Activated CD4-positive, alpha-beta T cell treated with anti-CD3 and anti-CD28 coated beads, Interleukin-2, amount 50 U/mL, for 48 hours (primary cell): ENCODE measurements around the gene TTLL12.
A peak's percentile ranks its signal among the peaks of the same experiment; 100 is the strongest.

Experiments
- DNase-seq, 2 experiments: peaks; one replicate each; pipeline ENCODE4 v3.0.0-alpha.2; 2020

The TTLL12 gene

DNA sequence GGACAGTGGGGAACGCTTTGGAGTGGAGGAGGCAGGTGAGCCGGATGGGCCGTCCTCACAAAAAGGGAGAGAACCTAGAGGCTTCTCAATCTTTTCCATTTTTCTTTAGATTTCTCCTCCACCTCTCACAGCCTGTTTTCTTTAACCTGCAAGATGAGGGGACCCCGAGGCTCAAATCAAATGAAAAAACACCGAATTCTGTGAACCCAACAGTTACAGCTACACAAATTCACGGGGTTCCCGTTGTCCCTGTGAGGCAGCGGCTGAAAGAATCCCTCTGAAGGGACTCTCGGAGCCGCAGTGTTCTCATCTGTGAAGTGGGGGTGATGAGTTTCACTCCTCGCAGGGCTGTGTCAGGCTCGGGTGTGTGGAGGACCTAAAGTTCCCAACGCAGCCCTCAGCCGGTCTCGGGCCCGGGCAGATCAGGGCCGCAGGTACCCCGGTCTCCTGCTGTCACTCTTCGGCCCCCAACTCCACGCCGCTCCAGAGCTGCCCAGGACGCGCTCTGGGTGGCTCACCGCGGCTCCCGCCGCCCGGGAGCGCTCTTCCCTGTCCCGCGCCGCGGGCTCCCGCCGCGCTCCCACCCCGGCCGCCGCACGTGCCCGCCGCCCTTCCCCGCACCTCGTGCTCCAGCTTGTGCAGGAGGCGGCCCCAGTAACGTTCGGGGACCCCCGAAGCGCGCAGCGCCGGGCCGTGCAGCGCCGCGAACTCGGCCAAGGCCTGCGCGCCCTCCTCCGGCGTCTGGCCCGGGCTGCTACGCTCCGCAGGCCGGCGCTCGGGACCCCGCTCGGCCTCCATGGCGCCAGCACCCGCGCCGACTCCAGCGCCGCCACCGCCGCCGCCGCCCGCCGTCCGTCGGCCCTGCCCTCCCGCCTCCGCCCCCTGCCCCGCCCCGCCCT lies at the start of gene TTLL12:
Gene TTLL12 (minus strand): TSS at position 863 of the 899 bp plus-strand sequence. CDS start 65 bp downstream, at position 798.
- peak; percentile 48 to 52 for DNase-seq

DNA sequence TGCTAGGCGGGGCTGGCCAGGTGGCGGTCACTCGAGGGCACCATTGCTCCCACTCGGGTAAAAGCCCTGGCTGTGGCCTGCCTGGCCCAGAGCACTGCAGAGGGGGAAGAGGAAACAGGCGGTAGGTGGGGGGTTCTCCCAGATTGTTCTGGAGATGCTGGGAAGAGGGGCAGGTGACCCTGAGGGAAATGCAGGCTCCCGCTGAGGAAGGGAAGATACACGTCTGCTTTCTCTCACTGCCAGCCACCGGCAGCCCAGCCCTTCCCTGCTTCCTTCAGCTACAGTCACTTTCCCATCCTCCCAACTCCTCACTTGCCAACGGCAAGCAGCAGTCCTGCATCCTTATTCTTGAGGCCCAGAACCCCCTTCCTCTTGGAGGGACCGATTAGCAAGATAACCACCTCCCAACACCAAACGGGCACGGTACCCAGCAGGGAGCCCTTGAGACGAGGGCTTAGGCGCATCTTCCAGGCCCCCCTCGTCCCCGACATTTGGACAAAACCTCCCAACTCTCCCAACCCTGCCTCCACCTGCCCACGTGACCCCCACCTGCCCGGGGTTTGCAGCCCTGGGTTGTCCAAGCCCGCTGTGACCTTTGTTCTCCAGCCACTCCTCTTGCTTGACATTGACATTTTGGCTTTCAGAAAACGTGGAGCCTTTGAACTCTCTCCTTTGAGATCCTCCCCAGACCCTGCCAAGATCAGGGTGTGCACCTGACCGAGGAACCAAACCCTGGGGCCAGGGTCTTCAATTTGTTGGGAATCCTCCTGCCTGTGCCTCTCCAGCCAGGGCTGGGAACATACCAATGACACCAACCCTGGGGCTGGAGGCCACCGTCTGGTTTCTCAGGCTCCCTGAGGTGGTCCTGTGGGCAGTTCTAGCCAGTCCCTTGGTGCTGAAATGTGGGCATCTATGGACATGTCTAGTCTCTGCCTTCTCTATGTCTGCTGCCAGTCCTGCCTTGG lies 48.8 kb upstream of the TTLL12 start:
- no peak for DNase-seq

DNA sequence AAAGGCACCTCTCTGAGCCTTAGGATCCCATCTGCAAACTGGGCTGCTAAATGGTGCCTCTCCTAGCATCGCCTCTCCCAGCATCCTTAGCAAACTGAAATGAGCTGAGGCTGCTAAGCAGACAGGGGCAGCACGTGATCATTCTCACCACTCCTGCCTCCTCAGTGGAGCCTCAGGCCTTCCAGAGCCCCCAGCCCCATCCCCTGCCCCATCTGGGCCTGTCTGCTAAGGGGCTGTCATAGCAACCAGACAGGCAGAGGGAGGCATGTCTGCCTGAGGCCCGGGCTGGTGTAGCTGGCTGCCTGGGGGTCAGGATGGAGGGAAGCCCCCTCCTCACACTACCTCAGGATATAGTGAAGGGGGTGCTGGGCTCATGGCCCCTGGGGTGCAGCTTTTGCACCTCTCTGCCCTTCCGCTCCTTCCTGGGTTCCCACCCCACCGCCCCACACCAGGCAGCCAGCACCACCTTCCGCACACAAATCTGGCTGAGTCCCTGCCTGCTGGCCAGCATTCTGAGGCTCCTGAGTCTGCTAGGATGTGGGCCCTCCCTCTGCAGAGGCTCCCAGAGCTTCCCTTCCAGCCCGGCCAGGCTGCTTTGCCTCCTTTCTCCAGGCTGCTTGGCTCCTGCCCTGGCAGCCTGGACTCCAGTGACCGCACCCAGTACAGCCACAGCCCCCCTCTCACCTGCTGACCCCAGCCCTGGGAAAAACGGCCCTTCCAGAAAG lies 47.5 kb upstream of the TTLL12 start:
- DNase-seq = no peak

DNA sequence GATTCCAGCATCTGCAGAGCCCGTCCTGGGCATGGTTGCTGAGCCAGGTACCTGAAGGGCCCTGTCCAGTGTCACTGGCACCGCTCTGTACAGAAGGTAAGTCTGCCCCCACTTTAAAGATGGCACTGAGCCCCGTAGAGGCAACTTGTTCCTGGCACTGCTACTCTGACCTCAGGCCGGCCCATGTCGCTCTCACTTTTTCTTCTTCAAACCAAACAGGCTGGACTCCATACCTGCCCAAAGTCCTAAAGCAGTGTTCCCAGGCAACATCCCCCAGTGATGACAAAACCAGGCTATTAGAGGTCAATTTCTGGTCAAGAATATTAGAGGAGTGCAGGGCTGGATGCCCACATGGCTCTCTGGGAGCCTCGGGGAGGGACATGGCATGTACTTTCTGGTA lies 46.6 kb upstream of the TTLL12 start:
- DNase-seq = no peak

DNA sequence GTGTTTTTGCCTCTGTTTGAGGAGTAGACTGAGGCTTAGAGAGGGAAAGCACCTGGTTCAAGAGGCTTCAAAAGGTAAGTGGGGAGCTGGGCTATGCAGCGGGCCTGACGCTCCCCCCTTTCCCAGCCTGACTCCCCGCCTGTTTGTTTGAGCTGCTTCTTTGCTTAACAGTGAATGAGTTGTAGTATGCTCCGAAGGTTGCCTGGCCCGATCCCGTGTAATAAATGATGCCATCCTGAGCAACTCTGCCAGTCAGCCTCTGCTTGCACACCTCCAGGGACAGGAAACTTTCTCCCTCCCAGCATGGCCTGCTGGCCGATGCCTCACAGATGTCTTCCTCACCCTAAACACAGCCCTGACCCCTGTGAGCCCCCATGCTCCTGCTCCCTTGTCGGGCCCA lies 45.5 kb upstream of the TTLL12 start:
- no peak for DNase-seq

DNA sequence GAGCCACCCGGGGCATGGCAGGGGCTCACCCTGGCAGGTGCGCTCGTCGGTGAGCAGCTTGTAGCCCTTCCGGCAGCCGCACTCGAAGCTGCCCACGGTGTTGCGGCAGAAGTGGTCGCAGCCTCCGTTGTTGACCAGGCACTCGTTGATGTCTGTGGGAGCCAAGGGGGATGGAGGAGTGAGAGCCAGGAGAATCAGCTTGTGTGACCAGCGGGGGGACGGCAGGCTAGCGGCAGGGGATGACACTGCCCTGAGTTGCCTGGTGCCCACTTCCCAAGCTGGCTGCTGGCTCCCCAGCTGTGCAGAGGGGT lies 44.7 kb upstream of the TTLL12 start:
- no peak for DNase-seq

DNA sequence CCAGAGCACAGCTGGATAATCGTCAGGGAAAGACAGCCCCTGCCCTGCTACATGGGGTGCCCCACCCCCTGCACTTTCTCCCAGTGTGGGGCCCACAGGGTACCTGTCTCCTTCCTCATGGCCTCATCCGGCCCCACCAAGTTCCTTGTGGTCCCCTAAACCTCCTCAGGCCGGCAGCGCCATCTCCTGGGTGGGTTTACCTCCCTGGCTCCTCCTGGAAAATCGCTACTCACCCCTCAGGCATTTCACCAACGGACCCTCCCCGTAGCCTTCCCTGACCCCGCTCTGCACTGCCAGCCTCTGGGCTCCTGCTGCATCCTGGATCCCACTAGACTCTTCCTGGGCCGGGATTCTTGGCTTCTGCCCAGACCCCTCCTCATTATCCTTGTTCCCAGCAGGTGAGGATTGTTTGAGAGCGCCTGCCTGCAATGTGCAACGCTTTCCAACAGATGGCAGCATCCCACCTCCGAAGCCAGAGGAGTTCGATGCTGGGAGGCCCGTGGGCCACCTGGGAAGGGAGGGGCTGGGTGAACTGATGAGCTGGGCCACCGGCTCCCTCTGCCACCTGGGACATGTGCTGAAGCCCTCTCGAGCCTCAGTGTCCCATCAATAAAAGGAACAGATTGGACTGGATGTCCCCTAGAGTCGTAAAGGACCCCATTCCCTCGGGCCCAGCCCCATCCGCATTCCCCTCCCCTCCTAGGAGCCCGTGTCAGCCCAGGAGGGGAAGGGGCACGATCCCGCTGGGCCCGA lies 44.2 kb upstream of the TTLL12 start:
- peak; percentile 73 to 78 for DNase-seq

DNA sequence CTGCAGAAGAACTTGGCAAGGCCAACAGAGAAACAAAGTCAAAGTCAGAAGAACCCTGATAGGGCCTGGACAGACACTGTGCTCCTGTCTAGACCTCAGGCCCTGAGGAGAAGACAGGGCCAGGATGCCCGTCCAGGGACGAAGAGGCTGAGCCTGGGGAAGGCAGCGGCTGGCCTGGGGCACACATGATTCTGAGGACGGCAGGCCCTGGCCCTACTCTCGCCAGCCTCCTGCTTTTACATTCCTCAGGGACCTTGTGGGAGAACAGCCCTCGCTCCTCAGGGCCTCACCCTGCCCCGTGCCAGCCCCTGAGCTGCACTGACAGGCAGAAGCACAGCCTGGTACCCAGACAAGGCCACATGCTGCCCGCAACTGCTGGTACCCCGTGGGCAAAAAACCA lies 43.6 kb upstream of the TTLL12 start:
- no peak for DNase-seq

DNA sequence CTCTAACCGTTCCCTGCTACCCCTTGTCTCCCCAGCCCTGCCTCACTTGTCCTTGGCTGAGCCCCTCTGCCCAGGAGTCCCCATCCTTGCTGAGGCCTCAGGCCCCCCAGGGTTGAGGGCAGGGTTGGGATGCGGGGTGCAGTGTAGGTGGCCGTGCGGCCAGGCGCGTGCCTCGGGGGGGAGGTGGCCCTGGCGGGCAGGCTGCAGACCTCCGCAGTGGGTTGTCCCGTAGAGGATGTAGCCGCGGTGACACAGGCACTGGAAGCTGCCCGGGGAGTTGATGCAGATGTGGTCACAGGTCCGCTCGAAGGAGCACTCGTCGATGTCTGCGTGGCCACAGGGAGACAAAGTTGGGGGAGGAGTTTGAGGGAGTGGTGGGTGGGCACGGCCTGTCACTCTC lies 41.9 kb upstream of the TTLL12 start:
- DNase-seq = no peak

DNA sequence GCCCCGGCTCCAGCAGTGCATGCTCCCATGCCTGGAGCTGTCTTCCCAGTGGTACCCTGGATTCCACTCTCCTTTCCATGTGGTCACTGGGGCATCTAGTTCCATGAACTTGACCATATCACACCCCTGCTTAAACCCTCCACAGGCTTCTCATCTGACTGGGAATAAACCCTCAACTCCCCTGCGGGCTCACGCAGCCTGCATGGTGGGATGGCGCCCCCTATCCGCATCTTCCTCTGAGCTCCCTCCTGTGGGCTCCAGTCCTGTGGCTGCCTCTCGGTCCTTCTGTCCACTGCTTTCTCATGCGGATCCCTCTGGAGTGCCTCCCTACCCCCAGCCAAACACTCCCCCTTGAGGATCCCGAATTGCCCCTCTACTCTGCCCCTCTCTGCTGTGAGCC lies 41.4 kb upstream of the TTLL12 start:
- DNase-seq = peak; percentile 38 to 54

DNA sequence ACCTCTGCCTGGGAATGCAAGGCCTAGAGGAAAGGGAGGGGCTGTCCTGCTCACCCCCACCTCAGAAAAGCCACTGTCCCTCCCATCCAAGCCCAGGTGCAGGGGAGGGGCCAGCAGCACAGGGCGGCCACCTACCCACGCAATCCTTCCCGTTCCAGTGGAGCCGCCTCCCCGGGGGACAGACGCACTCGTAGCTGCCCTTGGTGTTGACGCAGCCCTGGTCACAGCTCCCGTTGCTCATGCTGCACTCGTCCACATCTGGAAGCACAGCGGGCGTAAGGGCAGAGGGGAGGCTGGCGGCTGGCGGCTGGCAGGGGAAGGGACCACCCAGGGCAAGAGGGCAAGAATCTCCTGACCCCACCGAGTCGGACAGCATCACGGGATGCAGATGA lies 40.3 kb upstream of the TTLL12 start:
- no peak for DNase-seq

DNA sequence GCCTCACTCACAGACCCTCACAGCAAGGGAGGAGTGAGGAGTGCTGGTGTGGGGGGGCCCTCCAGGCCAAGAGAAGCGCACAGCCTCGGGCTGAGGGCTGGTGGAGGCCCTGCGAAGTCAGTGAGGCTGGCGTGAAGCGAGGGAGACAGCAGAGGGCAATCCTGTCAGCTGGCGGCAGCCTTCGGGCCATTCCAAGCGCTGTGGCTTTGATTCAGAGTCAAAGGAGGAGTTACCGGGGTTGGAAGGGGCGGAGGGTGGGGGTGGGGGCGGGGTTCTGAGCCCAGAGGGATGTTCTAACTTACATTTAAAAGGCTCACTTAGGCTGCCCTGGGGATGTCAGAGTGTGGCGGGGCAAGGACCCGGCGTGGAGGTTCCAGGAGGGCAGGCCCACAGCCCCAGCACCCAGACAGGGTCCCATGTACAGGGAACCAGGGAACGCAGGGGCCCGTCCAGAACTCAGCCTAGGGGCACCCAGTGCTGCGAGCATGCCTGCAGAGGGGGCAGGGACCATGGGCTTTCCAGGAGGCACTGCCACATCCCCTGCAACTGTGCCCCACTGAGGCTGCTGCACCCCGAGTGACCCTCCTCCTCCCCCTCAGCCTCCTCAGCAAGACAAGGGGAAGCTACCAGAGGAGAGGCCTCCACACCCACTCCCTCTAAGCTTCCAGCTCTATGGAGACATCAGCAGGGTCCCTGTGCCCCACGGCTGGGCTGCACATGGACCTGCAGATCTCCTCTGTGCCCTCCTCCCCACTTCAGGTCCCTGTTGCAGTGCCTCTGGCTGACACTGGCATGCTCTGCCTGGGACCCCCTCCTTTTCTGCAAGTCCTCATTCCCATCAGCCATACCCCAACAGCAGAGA lies 39.7 kb upstream of the TTLL12 start:
- no peak for DNase-seq

DNA sequence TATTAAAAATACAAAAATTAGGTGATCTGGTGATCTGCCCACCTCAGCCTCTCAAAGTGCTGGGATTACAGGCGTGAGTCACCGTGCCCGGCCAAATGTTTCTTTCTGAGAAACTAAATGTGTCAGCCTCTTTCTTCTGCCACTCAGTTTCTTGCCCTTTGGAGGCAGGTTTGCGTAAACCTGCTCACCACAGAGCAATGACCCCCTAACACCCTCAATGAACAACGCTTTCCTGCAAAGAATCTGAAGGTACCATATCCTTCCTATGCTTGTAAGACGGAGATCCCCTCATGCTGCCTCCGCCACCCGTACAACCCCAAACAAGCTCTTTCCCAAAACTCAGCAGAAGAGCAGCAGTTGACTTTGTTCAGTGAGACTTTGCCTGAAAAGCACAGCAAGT lies 38.7 kb upstream of the TTLL12 start:
- DNase-seq = no peak

DNA sequence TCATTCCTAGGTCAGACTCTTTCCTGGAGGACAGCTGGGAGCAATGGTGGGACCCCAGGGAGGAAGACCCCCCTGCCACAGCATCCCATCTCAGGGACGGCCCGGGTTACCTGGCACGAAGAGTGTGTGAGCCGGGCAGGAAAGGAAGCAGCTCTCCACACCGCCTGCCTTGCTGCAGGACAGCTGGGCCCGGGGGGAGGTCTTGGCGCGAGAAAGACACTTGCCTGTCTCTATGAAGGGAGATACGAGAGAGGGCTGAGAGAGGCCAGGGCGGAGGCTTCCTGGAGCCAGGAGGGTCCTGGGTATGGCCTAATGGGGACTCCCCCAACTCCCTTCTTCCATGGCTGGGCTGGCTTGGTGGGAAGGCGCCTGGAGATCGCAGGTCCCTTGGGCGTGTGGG lies 36.1 kb upstream of the TTLL12 start:
- no peak for DNase-seq

DNA sequence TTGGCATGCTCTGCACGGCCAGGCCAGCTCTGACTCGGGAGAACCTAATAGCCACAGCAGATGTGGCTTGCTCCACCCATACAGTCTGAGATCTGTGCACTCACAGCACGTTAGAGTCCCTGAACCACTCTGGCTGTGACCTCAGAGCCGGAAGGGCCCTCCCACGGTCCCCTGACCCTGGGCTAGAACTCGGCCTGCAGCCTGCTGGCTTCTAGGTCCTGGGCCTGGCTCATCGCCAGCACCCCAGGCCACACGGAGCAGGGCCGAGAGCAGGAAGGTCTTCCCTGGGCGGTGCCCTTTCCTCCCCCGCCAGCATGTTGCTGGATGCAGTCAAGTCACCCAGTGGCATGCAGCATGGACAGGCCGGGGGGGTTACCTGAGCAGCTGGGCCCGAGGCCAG lies 35.3 kb upstream of the TTLL12 start:
- DNase-seq = no peak

DNA sequence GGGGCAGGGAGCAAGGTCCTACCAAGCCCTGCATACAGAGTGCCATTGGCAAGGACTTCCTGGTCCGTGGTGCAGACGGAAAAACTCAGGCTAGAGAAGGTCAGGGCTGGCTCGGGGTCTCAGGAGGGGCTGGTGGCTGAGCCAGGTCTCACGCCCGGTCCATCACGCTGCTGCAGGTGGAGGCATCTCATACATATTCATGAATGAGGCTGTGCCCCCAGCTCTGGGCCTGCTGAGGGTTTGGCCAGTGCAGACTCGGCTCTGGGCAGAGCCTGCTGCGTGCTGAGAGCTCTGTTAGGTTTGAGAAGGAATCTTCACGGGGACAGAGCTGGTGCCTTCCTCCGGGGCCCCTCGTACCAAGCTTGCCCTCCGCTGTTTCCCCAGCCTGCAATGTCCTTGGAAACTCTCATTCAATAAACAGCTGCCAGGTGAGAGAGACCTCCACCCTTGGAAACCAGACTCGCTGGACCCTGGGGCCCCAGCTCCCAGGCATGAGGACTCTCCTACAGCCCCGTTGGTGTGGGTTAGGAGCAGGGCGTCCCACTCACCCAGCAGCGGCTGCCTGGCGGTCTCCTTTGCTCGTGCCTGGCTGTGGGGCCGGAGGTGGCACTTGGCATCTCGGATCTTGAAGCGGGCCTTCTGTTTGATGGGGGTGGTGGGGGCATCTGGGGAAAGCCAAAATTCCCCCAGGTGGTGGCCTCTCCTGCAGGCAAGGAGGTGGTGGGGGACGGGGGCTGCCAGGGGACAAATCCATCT lies 33.9 kb upstream of the TTLL12 start:
- no peak for DNase-seq

DNA sequence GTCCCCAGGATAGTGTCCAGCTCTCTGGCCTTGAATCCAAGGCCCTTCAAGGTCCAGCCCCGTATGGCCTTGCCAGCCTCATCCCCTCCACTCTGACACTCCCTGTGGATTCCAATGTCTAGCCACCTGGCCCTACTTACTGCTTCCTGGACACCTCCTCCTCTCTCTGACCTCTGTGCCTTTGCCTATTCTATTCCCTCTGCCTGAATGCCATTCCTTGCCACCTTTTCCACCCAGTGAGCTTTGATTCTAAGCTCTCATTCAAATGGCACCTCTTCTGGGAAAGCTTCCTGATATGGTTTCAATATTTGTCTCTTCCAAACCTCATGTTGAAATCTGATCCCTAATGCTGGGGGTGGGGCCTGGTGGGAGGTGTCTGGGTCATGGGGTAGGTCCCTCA lies 31.9 kb upstream of the TTLL12 start:
- DNase-seq = no peak

DNA sequence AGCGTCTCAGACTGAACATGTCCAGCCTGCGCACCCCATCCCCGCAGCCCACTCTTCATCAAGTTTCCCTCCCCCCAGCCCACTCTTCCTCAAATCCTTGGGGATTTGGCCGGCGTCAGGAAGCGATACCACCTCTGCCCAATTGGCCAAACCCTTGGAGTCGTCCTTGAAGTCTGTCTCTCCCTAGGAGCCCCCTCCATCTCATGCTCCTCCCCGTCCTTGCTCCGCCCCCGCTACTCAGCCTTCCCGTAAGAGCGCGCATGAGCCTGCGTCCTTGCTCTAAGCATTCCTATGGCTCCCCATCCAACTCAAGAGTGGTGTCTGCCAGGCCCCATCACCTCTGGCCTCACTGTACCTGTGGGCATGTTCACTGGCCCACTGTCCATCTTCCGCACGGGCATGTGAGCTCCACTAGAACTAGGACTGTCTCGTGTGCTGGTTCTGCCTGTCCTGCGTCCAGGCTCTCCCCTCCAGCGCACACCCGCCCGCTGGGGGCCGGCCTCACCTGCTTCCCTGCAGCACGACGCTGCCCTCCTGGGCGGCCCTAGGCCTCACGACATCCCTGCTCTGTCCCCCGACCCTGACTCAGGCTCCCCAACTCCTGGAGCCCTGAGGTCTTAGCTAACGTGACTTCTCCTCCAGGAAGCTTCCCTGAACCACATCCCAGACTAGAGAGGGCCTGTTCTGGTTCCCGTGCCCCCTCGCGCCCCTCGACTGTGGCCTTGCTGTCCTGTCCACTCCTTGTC lies 30.5 kb upstream of the TTLL12 start:
- no peak for DNase-seq

DNA sequence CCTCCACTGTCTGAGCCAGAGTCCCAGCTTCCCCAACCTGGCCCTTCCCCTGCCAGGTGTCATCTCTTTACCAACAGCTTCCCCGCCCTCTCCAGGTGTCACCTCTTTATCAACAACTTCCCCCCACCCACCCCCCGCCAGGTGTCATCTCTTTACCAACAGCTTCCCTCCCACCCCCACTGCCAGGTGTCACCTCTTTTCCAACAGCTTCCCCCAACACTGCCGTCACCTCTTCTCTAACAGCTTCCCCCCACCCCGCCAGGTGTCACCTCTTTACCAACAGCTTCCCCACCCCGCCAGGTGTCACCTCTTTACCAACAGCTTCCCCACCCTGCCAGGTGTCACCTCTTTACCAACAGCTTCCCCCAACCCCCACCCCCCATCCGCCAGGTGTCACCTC lies 29.8 kb upstream of the TTLL12 start:
- DNase-seq = no peak

DNA sequence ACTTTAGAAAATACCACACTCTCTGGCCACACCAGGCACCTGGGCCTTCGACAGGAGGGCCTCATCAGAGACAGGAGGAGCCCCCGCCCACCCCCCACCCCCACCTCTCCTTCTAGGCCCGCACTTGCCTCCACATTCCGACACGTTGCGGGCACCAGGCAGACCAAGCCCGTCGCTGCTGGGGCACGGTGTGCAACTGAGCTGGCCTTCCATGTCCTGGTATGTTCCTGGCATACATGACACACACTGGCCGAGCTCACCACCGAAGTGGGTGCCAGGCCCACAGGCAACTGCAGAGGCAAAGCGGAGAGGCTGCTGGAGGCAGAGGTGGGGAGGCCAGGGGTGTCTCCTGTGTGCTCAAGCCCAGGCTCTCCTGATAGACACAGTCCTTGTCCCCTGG lies 27.0 kb upstream of the TTLL12 start:
- DNase-seq = no peak
